HepG2 (cell line): ENCODE results near the gene JMJD8. TPM values are rescaled to one million over a fixed set of nuclear protein-coding genes. Genes with fewer than 3 reads are reported as not detected.
A peak's percentile ranks its signal among the peaks of the same experiment; 100 is the strongest.

Experiments used
- ATAC-seq: fragments of 200-7000 bp; cut with Tn5 transposase; 3 replicates; pipeline ENCODE4 v1.9.1; 2020; ENCODE audit warnings: mild to moderate bottlenecking, moderate library complexity
- BruUV-seq: library from RNA; stranded (reverse); fragments of 400-500 nt; replicated peaks from 2 replicates; lab custom pipeline; 2021; lab: Mats Ljungman, UMichigan
- CTCF ChIA-PET: fragments of 300-600 bp; formaldehyde crosslinking; extraction: SDS; loops from one replicate; lab custom pipeline; 2021; ENCODE audit warnings: low total read pairs, inconsistent platforms, low intra/inter-chr PET ratio; lab: Yijun Ruan, JAX
- POLR2A ChIA-PET: fragments of 350-600 bp; sonication (Branson Sonifier 250); formaldehyde crosslinking; loops from one replicate; lab custom pipeline; 2020; ENCODE audit warnings: antibody characterized with exemption, inconsistent platforms; lab: Yijun Ruan, JAX
- DNase-seq: peaks from one replicate; pipeline ENCODE4 v3.0.0-alpha.2; 2015; ENCODE audit warnings: low spot score
- FAIRE-seq: peaks from 3 replicates; lab custom pipeline; 2011; peaks lifted over from hg19 to GRCh38; lab: Jason Lieb, UNC
- H2AFZ ChIP-seq: one replicate; pipeline ENCODE4 v1.6.1; 2011; ENCODE audit warnings: low read length, inconsistent platforms
- H3K27ac ChIP-seq: fragments of 300-600 bp; 3 replicates; pipeline ENCODE4 v1.8.0; 2011; ENCODE audit warnings: mixed run types, mild to moderate bottlenecking, mixed read lengths, low read length, inconsistent platforms; ENCODE audit not compliant: insufficient read depth; ENCODE audit errors: extremely low read length
- H3K27me3 ChIP-seq, 2 experiments: fragments of 200-600 bp in 1 of 2; 2 replicates in 1 of 2; 3 replicates in 1 of 2; pipeline versions ENCODE4 v1.6.0 to v1.8.0; 2011; ENCODE audit warnings: low read length in 2 of 2, mild to moderate bottlenecking in 2 of 2, moderate library complexity in 2 of 2, inconsistent platforms in 1 of 2; ENCODE audit not compliant: insufficient read depth in 2 of 2, control insufficient read depth in 1 of 2
- H3K36me3 ChIP-seq, 2 experiments: fragments of 200-600 bp in 1 of 2; replicated peaks in 1 of 2; 2 replicates in 1 of 2; 3 replicates in 1 of 2; pipeline versions ENCODE4 v1.5.1 to v1.8.0; 2011; ENCODE audit warnings: low read length in 2 of 2, inconsistent platforms in 1 of 2; ENCODE audit not compliant: insufficient read depth in 2 of 2, control insufficient read depth in 1 of 2
- H3K4me1 ChIP-seq: 2 replicates; pipeline ENCODE4 v1.5.1; 2012; ENCODE audit warnings: low read length, inconsistent platforms; ENCODE audit not compliant: insufficient read depth
- H3K4me2 ChIP-seq: 2 replicates; pipeline ENCODE4 v1.6.0; 2011; ENCODE audit warnings: low read depth, low read length, inconsistent platforms
- H3K4me3 ChIP-seq, 3 experiments: fragments of 200-600 bp in 1 of 3; sonication (generic), shearing (Covaris generic) in 1 of 3; replicated peaks in 1 of 3; 2 replicates each; pipeline ENCODE4 v1.5.1; 2011 to 2016; ENCODE audit warnings: low read length in 3 of 3, inconsistent platforms in 2 of 3, low read depth in 2 of 3, mild to moderate bottlenecking in 2 of 3, control low read depth in 1 of 3, mixed read lengths in 1 of 3; ENCODE audit not compliant: insufficient read depth in 1 of 3
- H3K79me2 ChIP-seq: one replicate; pipeline ENCODE4 v1.6.1; 2011; ENCODE audit warnings: low read length, inconsistent platforms; ENCODE audit not compliant: insufficient read depth
- H3K9ac ChIP-seq: 2 replicates; pipeline ENCODE4 v1.6.0; 2011; ENCODE audit warnings: mild to moderate bottlenecking, low read depth, low read length, inconsistent platforms; ENCODE audit not compliant: insufficient read depth
- H3K9me3 ChIP-seq: 2 replicates; pipeline ENCODE4 v1.5.1; 2012; ENCODE audit warnings: mild to moderate bottlenecking, low read length
- H4K20me1 ChIP-seq: 2 replicates; pipeline ENCODE4 v1.6.0; 2011; ENCODE audit warnings: inconsistent platforms, mild to moderate bottlenecking, low read length, moderate library complexity; ENCODE audit not compliant: insufficient read depth
- CREB3 ChIP-seq: sonication (generic); formaldehyde crosslinking; IDR thresholded peaks from 2 replicates; pipeline ENCODE4 v1.5.0; 2020; ENCODE audit warnings: missing genetic modification reagents
- MIXL1 ChIP-seq: IDR thresholded peaks from 2 replicates; pipeline ENCODE4 v1.6.1; 2016
- PRDM10 ChIP-seq: sonication (generic); formaldehyde crosslinking; IDR thresholded peaks from 2 replicates; pipeline ENCODE4 v1.4.0; 2020; ENCODE audit warnings: low read depth, missing genetic modification reagents
- SMAD3 ChIP-seq: sonication (generic); formaldehyde crosslinking; IDR thresholded peaks from 2 replicates; pipeline ENCODE4 v1.4.0; 2020; ENCODE audit warnings: missing genetic modification reagents
- ZBTB40 ChIP-seq, 2 experiments: fragments of 450-650 bp in 1 of 2; sonication (generic) in 1 of 2; formaldehyde crosslinking in 1 of 2; IDR thresholded peaks; 2 replicates each; pipeline versions ENCODE4 v1.6.1 to v1.8.0; 2016 to 2022; ENCODE audit warnings: antibody characterized with exemption in 1 of 2, mild to moderate bottlenecking in 1 of 2, missing genetic modification reagents in 1 of 2
- ZNF17 ChIP-seq: sonication (generic); formaldehyde crosslinking; IDR thresholded peaks from 2 replicates; pipeline ENCODE4 v1.5.0; 2020; ENCODE audit warnings: mild to moderate bottlenecking, missing genetic modification reagents
- ZNF207 ChIP-seq: fragments of 450-650 bp; IDR thresholded peaks from 2 replicates; pipeline ENCODE4 v1.6.1; 2016; ENCODE audit warnings: antibody characterized with exemption, borderline replicate concordance
- ZNF253 ChIP-seq: sonication (generic); formaldehyde crosslinking; IDR thresholded peaks from 2 replicates; pipeline ENCODE4 v1.8.0; 2022; ENCODE audit warnings: mild to moderate bottlenecking, missing genetic modification reagents, borderline replicate concordance
- ZNF891 ChIP-seq: sonication (generic); formaldehyde crosslinking; IDR thresholded peaks from 2 replicates; pipeline ENCODE4 v1.5.0; 2020; ENCODE audit warnings: mild to moderate bottlenecking, missing genetic modification reagents
- ZSCAN29 ChIP-seq: sonication (generic); formaldehyde crosslinking; conservative IDR thresholded peaks from 2 replicates; pipeline ENCODE4 v1.4.0; 2020; ENCODE audit warnings: mild to moderate bottlenecking, missing genetic modification reagents
- WGBS: methylation state at CpG from one replicate; pipeline ENCODE4 v1.1.6; 2017; ENCODE audit warnings: low lambda C conversion rate; 5-methylcytosine and 5-hydroxymethylcytosine counted together
- in situ Hi-C: cut with HindIII; loops from 2 replicates; pipeline ENCODE4 v1.10.0; 2017; ENCODE audit warnings: low pct_unique_long_range_greater_than_20kb; ENCODE audit not compliant: extremely low pct_ligation_motif_present
- intact Hi-C: fragments of 100-400 bp; cut with micrococcal nuclease; formaldehyde crosslinking; loops from one replicate; pipeline ENCODE4 v1.10.0; 2022; ENCODE audit not compliant: unreplicated experiment
- polyA plus RNA-seq, 8 experiments: library from polyadenylated mRNA; depleted of rRNA in 3 of 8; stranded (reverse) in 7 of 8; unstranded in 1 of 8; fragments of >200 nt; fragmentation: Illumina TruSeq in 4 of 8; extraction: Trizol in 4 of 8; gene quantifications; 2 replicates each; pipeline versions ENCODE4 v1.2.1 to v1.2.3, GENCODE V29; 2011 to 2016; ENCODE audit warnings: low read depth in 4 of 8, missing spikeins in 1 of 8, mixed read lengths in 1 of 8; ENCODE audit not compliant: insufficient read depth in 1 of 8
- total RNA-seq, 5 experiments: library from RNA; depleted of rRNA; stranded (reverse); fragments of >200 nt; fragmentation: Illumina TruSeq; extraction: Trizol; gene quantifications; 2 replicates each; pipeline ENCODE4 v1.2.3, GENCODE V29; 2016; ENCODE audit warnings: low read depth in 1 of 5

Gene JMJD8
- total and polyA plus RNA-seq, 2 of the 13 experiments (the other 11 are each of a cell fraction or from before 2014, with no cell fraction given), result 2.6 to 11.8 TPM

- peak overlapping the region; percentile 88 for H3K27ac ChIP-seq
- no peak overlapping the region for H2AFZ ChIP-seq
- H3K9me3 ChIP-seq, result no peaks in the 10 kb centered on the region
- BruUV-seq, result no TSS peak
- no peak for ATAC-seq
- CTCF ChIA-PET, result no interaction called here
- POLR2A ChIA-PET, result interaction anchor here (1.0 to 2.1 kb wide), 12 partner anchors 8 to 59 kb away, joined by 3 to 13 read pairs (median 3); partner anchors contain the start of genes RHOT2, STUB1, WDR24 and WDR90
- DNase-seq, result no peak
- H3K4me2 ChIP-seq, result peak overlapping the region; percentile 99
- H3K4me3 ChIP-seq, result peak overlapping the region; percentile 90 to 94 (median 92)
- H4K20me1 ChIP-seq, result no peaks in the 10 kb centered on the region
- no CpG with 5 or more reads among the region's 55 CpGs for WGBS
- no peaks in the 10 kb centered on the region for H3K27me3 ChIP-seq
- H3K9ac ChIP-seq, result peak overlapping the region; percentile 83
- peaks cover 30% of the 10 kb centered on the region for H3K4me1 ChIP-seq
- no peaks in the 10 kb centered on the region; a peak in 1 of 5 replicates for H3K36me3 ChIP-seq
- in situ Hi-C loops, result no loop called here
- FAIRE-seq, result no peak
- H3K79me2 ChIP-seq, result peaks cover 6% of the 10 kb centered on the region
- intact Hi-C loops, result no loop called here
- TF ChIP-seq PRDM10 (CRISPR knock-in tag) (no peak), ZNF17 (no peak), ZNF891 (peak; percentile 1; the same call in 1 of the 2 replicates), ZNF207 (no peak), CREB3 (CRISPR knock-in tag) (peak; percentile 85; the same call in 1 of the 2 replicates), MIXL1 (CRISPR knock-in tag) (no peak), SMAD3 (CRISPR knock-in tag) (no peak), ZSCAN29 (CRISPR knock-in tag) (no peak), ZNF253 (CRISPR knock-in tag) (no peak; the same call in 1 of the 2 replicates), ZBTB40 (IDR thresholded peaks at IDR 0.05) (no peak), ZBTB40 (CRISPR knock-in tag; IDR thresholded peaks at IDR 0.05) (peak; percentile 63)
Observed at GRCh38 chr16:635573-636205, 48.4 kb downstream of the JMJD8 start.
